GM12864 (cell line): ENCODE measurements around the gene KRTAP17-1.
"Not testable (repeated sequence)": the region's sequence is repeated elsewhere in the genome, so short reads cannot be mapped to it uniquely, and the experiment has no call there.

Source experiments
- DNase-seq: peaks from one replicate; pipeline ENCODE4 v3.0.0-alpha.2; 2011; ENCODE audit warnings: low read depth
- H3K4me3 ChIP-seq: 2 replicates; pipeline ENCODE4 v1.5.1; 2011; ENCODE audit warnings: mild to moderate bottlenecking, low read depth, low read length, control low read depth
- TF ChIP-seq, protein P1 (sequence below): IDR thresholded peaks from 2 replicates; pipeline ENCODE4 v1.5.1; 2011; ENCODE audit warnings: low read depth, mild to moderate bottlenecking, moderate library complexity, low read length, control low read depth, inconsistent platforms; ENCODE audit errors: missing control alignments

The KRTAP17-1 gene

DNA sequence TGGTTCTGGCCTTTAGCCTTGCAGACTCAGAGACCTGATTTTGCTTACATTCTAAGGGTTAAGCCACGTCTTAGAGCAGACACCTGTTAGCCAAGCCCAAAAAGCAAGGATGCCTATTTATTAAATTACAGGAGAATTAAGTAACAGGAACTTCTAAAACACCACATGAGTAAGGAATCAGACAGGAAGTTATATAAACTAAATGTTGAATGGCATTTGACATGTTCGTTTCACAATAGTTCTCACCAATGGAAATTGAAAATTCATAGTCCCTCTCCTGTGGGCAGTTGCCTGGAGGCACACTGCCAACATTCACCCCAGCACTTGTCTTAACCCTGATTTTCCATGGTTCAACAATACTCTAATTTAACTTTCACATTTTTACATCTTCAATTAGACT is 31.0 kb downstream of the KRTAP17-1 start:
- TF ChIP-seq, protein P1, sequence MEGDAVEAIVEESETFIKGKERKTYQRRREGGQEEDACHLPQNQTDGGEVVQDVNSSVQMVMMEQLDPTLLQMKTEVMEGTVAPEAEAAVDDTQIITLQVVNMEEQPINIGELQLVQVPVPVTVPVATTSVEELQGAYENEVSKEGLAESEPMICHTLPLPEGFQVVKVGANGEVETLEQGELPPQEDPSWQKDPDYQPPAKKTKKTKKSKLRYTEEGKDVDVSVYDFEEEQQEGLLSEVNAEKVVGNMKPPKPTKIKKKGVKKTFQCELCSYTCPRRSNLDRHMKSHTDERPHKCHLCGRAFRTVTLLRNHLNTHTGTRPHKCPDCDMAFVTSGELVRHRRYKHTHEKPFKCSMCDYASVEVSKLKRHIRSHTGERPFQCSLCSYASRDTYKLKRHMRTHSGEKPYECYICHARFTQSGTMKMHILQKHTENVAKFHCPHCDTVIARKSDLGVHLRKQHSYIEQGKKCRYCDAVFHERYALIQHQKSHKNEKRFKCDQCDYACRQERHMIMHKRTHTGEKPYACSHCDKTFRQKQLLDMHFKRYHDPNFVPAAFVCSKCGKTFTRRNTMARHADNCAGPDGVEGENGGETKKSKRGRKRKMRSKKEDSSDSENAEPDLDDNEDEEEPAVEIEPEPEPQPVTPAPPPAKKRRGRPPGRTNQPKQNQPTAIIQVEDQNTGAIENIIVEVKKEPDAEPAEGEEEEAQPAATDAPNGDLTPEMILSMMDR, result no peak
- no peak for DNase-seq
- H3K4me3 ChIP-seq, result no peak overlapping the region

DNA sequence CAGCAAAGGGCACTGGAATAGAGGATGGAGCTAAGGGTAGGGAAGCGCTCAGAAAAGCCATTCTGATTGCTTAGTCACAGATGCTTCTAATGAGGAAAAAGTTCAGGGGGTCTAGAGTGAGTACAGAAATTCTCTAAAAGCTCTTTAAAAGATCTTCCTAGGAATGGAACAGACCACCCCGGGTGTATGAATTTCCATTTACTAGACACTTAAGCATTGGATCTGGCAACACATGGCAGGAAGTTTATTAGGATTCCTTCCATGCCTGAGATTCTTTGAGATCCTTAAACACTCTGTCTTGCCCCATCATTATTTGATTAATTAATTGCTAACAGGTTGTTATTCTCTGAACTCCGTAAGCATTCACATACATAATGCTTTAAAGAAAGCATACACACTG is 31.5 kb downstream of the KRTAP17-1 start:
- no peak for DNase-seq
- no peak overlapping the region for H3K4me3 ChIP-seq
- TF ChIP-seq, protein P1, result no peak

DNA sequence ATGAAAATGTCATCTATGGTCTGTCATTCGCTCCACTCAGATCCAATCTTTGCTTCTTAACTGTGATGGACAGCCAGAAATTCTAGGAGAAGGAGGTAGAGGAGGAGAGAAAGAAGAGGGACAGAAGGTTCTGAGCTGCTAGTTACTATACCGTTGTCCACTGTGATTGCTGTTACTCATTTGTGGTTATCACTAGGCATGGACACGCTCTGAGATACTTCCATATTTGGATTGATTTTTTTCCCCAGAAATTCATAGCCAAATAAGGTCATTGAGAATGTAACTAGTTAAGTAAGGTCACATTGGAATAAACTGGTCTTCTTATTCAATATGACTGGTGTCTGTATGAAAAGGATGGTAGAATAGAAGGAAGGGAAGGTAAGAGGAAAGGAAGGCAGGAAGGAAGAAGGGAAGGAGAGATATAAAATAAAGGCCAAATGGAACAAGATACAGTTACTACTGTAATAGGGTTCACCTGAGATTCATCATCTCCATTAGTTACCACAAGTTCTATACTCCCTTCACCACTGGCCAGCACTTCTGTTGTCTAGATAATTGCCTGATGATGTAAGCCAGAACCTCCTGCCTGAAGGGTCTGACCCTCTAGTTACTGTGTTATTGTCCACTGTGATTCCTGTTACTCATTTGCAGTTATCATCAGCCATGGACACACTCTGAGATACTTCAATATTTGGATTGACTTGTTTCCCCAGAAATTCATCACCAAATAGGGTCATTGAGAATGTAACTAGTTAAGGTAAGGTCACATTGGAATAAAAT is 37.1 kb downstream of the KRTAP17-1 start:
- no peak for DNase-seq
- TF ChIP-seq, protein P1, result no peak
- no peak overlapping the region for H3K4me3 ChIP-seq

DNA sequence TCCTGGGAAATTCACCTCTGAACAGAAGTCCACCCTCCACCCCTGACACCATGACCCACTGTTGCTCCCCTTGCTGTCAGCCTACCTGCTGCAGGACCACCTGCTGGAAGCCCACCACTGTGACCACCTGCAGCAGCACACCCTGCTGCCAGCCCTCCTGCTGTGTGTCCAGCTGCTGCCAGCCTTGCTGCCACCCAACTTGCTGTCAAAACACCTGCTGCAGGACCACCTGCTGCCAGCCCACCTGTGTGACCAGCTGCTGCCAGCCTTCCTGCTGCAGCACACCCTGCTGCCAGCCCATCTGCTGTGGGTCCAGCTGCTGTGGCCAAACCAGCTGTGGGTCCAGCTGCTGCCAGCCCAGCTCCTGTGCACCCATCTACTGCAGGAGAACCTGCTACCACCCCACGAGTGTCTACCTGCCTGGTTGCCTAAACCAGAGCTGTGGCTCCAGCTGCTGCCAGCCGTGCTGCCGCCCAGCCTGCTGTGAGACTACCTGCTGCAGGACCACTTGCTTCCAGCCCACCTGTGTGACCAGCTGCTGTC is 39.8 kb downstream of the KRTAP17-1 start, which contains the start of gene KRTAP9-7:
Gene KRTAP9-7 (plus strand): TSS at position 51 of the 543 bp plus-strand sequence. CDS start 0 bp downstream, at position 51.
- DNase-seq, H3K4me3 ChIP-seq: not testable (repeated sequence)

DNA sequence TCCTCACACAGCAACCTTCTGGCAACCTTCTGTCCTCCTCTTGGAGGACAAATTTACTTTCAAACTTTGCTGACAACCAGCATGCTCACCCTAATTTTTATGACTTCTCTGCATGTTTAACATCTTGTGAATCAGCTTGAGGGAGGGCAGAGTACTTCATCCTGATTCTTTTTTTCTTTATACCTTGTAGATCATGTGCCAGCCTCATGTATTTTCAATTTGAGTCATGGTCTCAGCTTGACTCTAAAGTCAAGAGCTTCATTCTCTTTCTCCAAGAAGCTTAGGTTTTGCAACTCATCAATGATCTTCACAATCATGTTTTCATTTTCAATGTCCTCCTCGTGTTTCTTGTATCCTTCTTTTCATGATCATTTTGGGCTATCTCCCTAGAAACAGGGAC is 43.7 kb downstream of the KRTAP17-1 start:
- H3K4me3 ChIP-seq, result no peak overlapping the region
- TF ChIP-seq, protein P1, result no peak
- no peak for DNase-seq

DNA sequence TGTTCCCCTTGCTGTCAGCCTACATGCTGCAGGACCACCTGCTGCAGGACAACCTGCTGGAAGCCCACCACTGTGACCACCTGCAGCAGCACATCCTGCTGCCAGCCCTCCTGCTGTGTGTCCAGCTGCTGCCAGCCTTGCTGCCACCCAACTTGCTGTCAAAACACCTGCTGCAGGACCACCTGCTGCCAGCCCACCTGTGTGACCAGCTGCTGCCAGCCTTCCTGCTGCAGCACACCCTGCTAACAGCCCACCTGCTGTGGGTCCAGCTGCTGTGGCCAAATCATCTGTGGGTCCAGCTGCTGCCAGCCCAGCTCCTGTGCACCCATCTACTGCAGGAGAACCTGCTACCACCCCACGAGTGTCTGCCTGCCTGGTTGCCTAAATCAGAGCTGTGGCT is 44.2 kb downstream of the KRTAP17-1 start:
- DNase-seq, H3K4me3 ChIP-seq: not testable (repeated sequence)

DNA sequence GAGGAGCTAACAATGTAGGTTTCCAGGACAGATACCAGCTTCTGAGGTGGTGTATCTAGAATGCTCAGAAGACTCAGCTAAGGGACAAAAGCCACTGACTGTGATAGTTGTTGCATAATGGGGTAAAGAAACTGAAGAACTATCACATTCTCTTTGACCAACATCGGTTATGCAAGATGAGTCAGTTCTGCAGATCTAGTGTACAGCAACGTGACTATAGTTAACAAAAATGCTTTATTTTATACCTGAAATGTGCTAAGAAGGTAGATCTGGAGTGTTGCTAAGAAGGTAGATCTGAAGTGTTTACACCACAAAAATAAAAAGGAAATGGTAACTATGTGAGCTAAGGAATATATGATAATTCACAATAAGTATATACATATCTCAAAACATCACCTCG is 47.8 kb downstream of the KRTAP17-1 start:
- no peak overlapping the region for H3K4me3 ChIP-seq
- DNase-seq, result no peak
- TF ChIP-seq, protein P1, result no peak

DNA sequence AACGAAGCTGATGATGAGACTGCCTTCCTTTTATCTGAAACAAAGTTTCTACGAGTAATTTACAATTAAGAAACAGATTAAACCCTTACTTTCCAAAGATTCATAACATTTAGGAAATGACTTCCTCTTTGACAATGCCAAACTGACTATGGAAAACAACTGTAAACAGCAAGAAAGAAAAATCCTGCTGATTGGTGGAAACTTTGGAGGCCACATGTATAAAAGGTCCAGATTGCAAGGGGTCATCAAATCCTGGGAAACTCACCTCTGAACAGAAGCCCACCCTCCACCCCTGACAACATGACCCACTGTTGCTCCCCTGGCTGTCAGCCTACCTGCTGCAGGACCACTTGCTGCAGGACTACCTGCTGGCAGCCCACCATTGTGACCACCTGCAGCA is 50.4 kb downstream of the KRTAP17-1 start, which contains the start of gene KRTAP9-6:
Gene KRTAP9-6 (plus strand): TSS at position 301 of the 400 bp plus-strand sequence. CDS start 0 bp downstream, at position 301.
- no peak for DNase-seq
- TF ChIP-seq, protein P1, result no peak
- no peak within 1 kb of the TSS for H3K4me3 ChIP-seq
